Spleen (tissue), 11 donors: ENCODE measurements around the gene SNX9. TPM values are rescaled to one million over a fixed set of nuclear protein-coding genes. Genes with fewer than 3 reads are reported as not detected.

Experiments
- DNase-seq: peaks from one replicate; pipeline ENCODE4 v3.0.0-alpha.2; 2020
- H3K27ac ChIP-seq, 8 donors: fragments of 200-600 bp; sonication (generic) in 7 of 8; 1 replicate in 4 of 8; 2 replicates in 4 of 8; pipeline versions ENCODE4 v1.5.0 to v1.8.0; 2016 to 2021; ENCODE audit warnings: inconsistent platforms in 4 of 8, mild to moderate bottlenecking in 4 of 8, moderate library complexity in 1 of 8
- H3K27me3 ChIP-seq, 7 donors: fragments of 200-600 bp; sonication (generic) in 6 of 7; replicated peaks in 1 of 7; 1 replicate in 4 of 7; 2 replicates in 3 of 7; pipeline versions ENCODE4 v1.5.0 to v1.8.0; 2016 to 2021; ENCODE audit warnings: inconsistent platforms in 3 of 7, mild to moderate bottlenecking in 1 of 7
- H3K36me3 ChIP-seq, 6 donors: fragments of 200-600 bp; sonication (generic) in 5 of 6; 1 replicate in 4 of 6; 2 replicates in 2 of 6; pipeline versions ENCODE4 v1.5.0 to v1.8.0; 2016 to 2021; ENCODE audit warnings: inconsistent platforms in 2 of 6
- H3K4me1 ChIP-seq, 6 donors: fragments of 200-600 bp; sonication (generic) in 5 of 6; 1 replicate in 3 of 6; 2 replicates in 3 of 6; pipeline versions ENCODE4 v1.5.0 to v1.8.0; 2016 to 2021; ENCODE audit warnings: inconsistent platforms in 3 of 6
- H3K4me3 ChIP-seq, 8 donors: fragments of 200-600 bp; sonication (generic) in 7 of 8; 1 replicate in 4 of 8; 2 replicates in 4 of 8; pipeline versions ENCODE4 v1.5.0 to v1.8.0; 2016 to 2021; ENCODE audit warnings: inconsistent platforms in 4 of 8, mild to moderate bottlenecking in 4 of 8, moderate library complexity in 2 of 8
- H3K9me3 ChIP-seq, 8 donors: fragments of 200-600 bp; sonication (generic) in 7 of 8; 1 replicate in 4 of 8; 2 replicates in 4 of 8; pipeline versions ENCODE4 v1.5.0 to v1.8.0; 2016 to 2021; ENCODE audit warnings: inconsistent platforms in 4 of 8
- CTCF ChIP-seq, 11 experiments: fragments of 200-600 bp in 7 of 11; fragments of 450-650 bp in 4 of 11; sonication (generic) in 4 of 11; IDR thresholded peaks in 8 of 11; conservative IDR thresholded peaks in 3 of 11; 1 replicate in 7 of 11; 2 replicates in 4 of 11; pipeline versions ENCODE4 v1.4.0 to v1.8.0; 2016 to 2021; ENCODE audit warnings: antibody characterized with exemption in 11 of 11, inconsistent platforms in 4 of 11, mild to moderate bottlenecking in 1 of 11
- POLR2A ChIP-seq, 3 donors: fragments of 450-650 bp; IDR thresholded peaks; one replicate each; pipeline ENCODE4 v1.5.1; 2017; ENCODE audit warnings: antibody characterized with exemption in 3 of 3, mild to moderate bottlenecking in 1 of 3
- POLR2AphosphoS5 ChIP-seq, 3 donors: sonication (generic); formaldehyde crosslinking; IDR thresholded peaks; one replicate each; pipeline ENCODE4 v1.5.1; 2017; ENCODE audit warnings: antibody characterized with exemption in 3 of 3
- WGBS, 5 donors: extraction: QIAGEN DNeasy Blood & Tissue Kit in 3 of 5; methylation state at CpG; one replicate each; pipeline versions ENCODE4 v1.1.5 to v1.1.7; 2013 to 2018; 5-methylcytosine and 5-hydroxymethylcytosine counted together
- intact Hi-C: fragments of 100-400 bp; cut with DNase I; formaldehyde crosslinking; loops from one replicate; pipeline ENCODE4 v1.15.0; 2023; ENCODE audit warnings: low total_unique reads
- polyA plus RNA-seq, 3 donors: library from polyadenylated mRNA; stranded (reverse); fragments of 200-250 nt; gene quantifications; one replicate each; pipeline ENCODE4 v1.2.1, GENCODE V29; 2013
- total RNA-seq, 7 donors: library from RNA; depleted of rRNA in 3 of 7; stranded (reverse); fragments of >200 nt in 3 of 7; fragmentation: NEBNext Ultra II Directional in 4 of 7; extraction: Animal tissue kit (Norgen Biotek cat#: 25700) in 4 of 7; gene quantifications; one replicate each; pipeline versions ENCODE4 v1.1.0 to v1.2.1, GENCODE V29; 2016 to 2021
- donor health status: healthy with polysubstance abuse.
- donor health status: DM: no; HTN: no; CAD: no; lungs with moderate emphysema.
- donor health status: DM: no; HTN: no; CAD: no.
- donor health status: Bipolar disorder and iron deficiency.
- donor health status: healthy.
- donor health status: DM: no; HTN: no; CAD: no.
- donor health status: DM: yes; HTN: yes; CAD: no.

SNX9 gene
- total and polyA plus RNA-seq, 10 donors, result 18.9 to 42.5 (median 31.8) TPM

- Histone ChIP-seq H3K27me3 (peaks cover 0 to 16% (median 0%) of the 10 kb centered on the region in 7 donors), H3K4me3 (no peak overlapping the region), H3K36me3 (no peaks in the 10 kb centered on the region), H3K9me3 (no peaks in the 10 kb centered on the region), H3K4me1 (peaks cover 11 to 77% (median 40%) of the 10 kb centered on the region in 6 donors), H3K27ac (no peak overlapping the region)
- TF ChIP-seq CTCF (IDR thresholded peaks at IDR 0.05 in 8 of 11, conservative IDR thresholded peaks at IDR 0.05 in 3 of 11) (no peak), POLR2AphosphoS5 (IDR thresholded peaks at IDR 0.05) (no peak), POLR2A (IDR thresholded peaks at IDR 0.05) (no peak)
- intact Hi-C loops, result no loop called here
- WGBS, 5 donors, result 47 to 77% (median 56%) methylated on average over 14 of the region's 14 CpGs
- DNase-seq, result peak; percentile 33
Observed at GRCh38 chr6:157984686-157985225, 161.7 kb downstream of the SNX9 start.

GRCh38 chr6:157985378-157986155 is 162.5 kb downstream of the SNX9 start:
- DNase-seq, result peak; percentile 60
- no peaks in the 10 kb centered on the region for H3K36me3 ChIP-seq
- no peak overlapping the region for H3K4me3 ChIP-seq
- H3K27me3 ChIP-seq, result peaks cover 0 to 16% (median 0%) of the 10 kb centered on the region in 7 donors
- intact Hi-C loops, result no loop called here
- WGBS, 5 donors, result 85 to 91% (median 88%) methylated on average over 13 of the region's 13 CpGs
- no peaks in the 10 kb centered on the region for H3K9me3 ChIP-seq
- H3K4me1 ChIP-seq, result peaks cover 13 to 77% (median 48%) of the 10 kb centered on the region in 6 donors
- no peak for TF ChIP-seq POLR2A (IDR thresholded peaks at IDR 0.05)
- H3K27ac ChIP-seq, result no peak overlapping the region

- no peaks in the 10 kb centered on the region for H3K9me3 ChIP-seq
- H3K36me3 ChIP-seq, result no peaks in the 10 kb centered on the region
- peak; percentile 66 for DNase-seq
- intact Hi-C loops, result no loop called here
- H3K4me3 ChIP-seq, result no peak overlapping the region
- 88 to 95% (median 94%) methylated on average over 16 to 20 of the region's 20 CpGs for WGBS, 5 donors
- no peak overlapping the region for H3K27ac ChIP-seq
- peaks cover 7 to 60% (median 33%) of the 10 kb centered on the region in 6 donors for H3K4me1 ChIP-seq
- no peaks in the 10 kb centered on the region for H3K27me3 ChIP-seq
- TF ChIP-seq POLR2AphosphoS5 (IDR thresholded peaks at IDR 0.05), result no peak
- no peak for TF ChIP-seq POLR2A (IDR thresholded peaks at IDR 0.05)
- TF ChIP-seq CTCF (IDR thresholded peaks at IDR 0.05 in 8 of 11, conservative IDR thresholded peaks at IDR 0.05 in 3 of 11), result no peak
Observed at GRCh38 chr6:157987788-157988699, 165.0 kb downstream of the SNX9 start.

- H3K27me3 ChIP-seq, result no peaks in the 10 kb centered on the region
- peak; percentile 47 for DNase-seq
- intact Hi-C loops, result no loop called here
- no peak overlapping the region for H3K27ac ChIP-seq
- no peak overlapping the region for H3K4me3 ChIP-seq
- H3K36me3 ChIP-seq, result no peaks in the 10 kb centered on the region
- H3K9me3 ChIP-seq, result no peaks in the 10 kb centered on the region
- peaks cover 5 to 54% (median 28%) of the 10 kb centered on the region in 6 donors for H3K4me1 ChIP-seq
- TF ChIP-seq POLR2AphosphoS5 (IDR thresholded peaks at IDR 0.05) (no peak), POLR2A (IDR thresholded peaks at IDR 0.05) (no peak), CTCF (IDR thresholded peaks at IDR 0.05 in 8 of 11, conservative IDR thresholded peaks at IDR 0.05 in 3 of 11) (no peak)
- WGBS, 5 donors, result 83 to 91% (median 89%) methylated on average over 8 of the region's 8 CpGs
Observed at GRCh38 chr6:157988700-157989063, 165.6 kb downstream of the SNX9 start.
